ENCODE data around the gene RFWD3.

The RFWD3 gene

GRCh38 chr16:74605746-74606520 lies 60.7 kb downstream of the RFWD3 start:
- WGBS (ENCODE audit: extremely low coverage, insufficient coverage, insufficient read length): no CpG with 5 or more reads among the region's 17 CpGs
- H2BK5ac ChIP-seq (ENCODE audit: low read depth, low read length, poor library complexity): peak overlapping the region; percentile 78
- DNase-seq: no peak

DNA sequence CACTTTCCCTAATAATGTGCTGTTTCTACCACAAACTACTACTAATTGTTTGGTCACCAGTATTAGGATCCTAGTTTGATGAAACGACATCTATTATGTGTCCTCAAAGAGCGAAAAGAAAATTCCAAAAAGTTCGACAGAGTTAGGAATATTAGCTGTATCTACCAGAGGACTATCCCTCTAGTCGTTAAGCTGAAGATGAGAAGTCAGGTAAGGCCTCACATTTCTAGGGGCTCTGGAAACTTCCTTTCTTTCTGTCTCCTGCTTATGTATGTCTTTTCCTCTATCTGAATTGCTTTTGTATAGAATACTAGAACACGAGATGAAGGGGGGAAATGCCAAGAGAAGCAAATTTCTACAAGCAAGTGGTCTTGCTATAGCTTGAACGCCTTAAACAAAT lies 61.3 kb downstream of the RFWD3 start:
- no peak overlapping the region for H4K91ac ChIP-seq (ENCODE audit: low read depth, low read length)
- no peak for DNase-seq
- no peak overlapping the region for H3K23ac ChIP-seq (ENCODE audit: low read length)
- H3K27ac ChIP-seq (ENCODE audit: low read depth, low read length): no peak overlapping the region
- H3K4me3 ChIP-seq (ENCODE audit: low read depth, low read length): no peak overlapping the region
- no peak overlapping the region for H4K8ac ChIP-seq (ENCODE audit: low read depth, low read length)
- no peak overlapping the region for H2BK5ac ChIP-seq (ENCODE audit: low read depth, low read length, poor library complexity)
- H4K12ac ChIP-seq (ENCODE audit: low read depth, low read length): no peak overlapping the region
- no peaks in the 10 kb centered on the region for H3K27me3 ChIP-seq (ENCODE audit: insufficient read depth, low read length)
- H2BK120ac ChIP-seq (ENCODE audit: insufficient read depth, low read length, poor library complexity): no peak overlapping the region
- H3K4ac ChIP-seq (ENCODE audit: low read depth, low read length): peak overlapping the region; percentile 71
- H3K4me2 ChIP-seq (ENCODE audit: low read length): peak overlapping the region; percentile 32
- peaks cover 8% of the 10 kb centered on the region for H3K79me2 ChIP-seq (ENCODE audit: control insufficient read depth, insufficient read depth, low read length, poor library complexity)
- H3K4me1 ChIP-seq (ENCODE audit: control insufficient read depth in 1 of 2, insufficient read depth in 2 of 2, low read length in 2 of 2): peaks cover 6 to 7% of the 10 kb centered on the region in 2 experiments
- H3K79me1 ChIP-seq (ENCODE audit: low read length): peaks cover 8% of the 10 kb centered on the region
- H3K9ac ChIP-seq (ENCODE audit: low read length): no peak overlapping the region
- WGBS (ENCODE audit: extremely low coverage, insufficient coverage, insufficient read length): no CpG with 5 or more reads among the region's 6 CpGs
- no peak overlapping the region for H2BK12ac ChIP-seq (ENCODE audit: low read length)
- no peaks in the 10 kb centered on the region for H3K9me3 ChIP-seq (ENCODE audit: insufficient read depth, low read depth, low read length)
- no peak overlapping the region for H3K18ac ChIP-seq (ENCODE audit: low read length)
- no peak overlapping the region for H3K14ac ChIP-seq (ENCODE audit: low read length)
- no peak overlapping the region for H2AK5ac ChIP-seq (ENCODE audit: low read length)
- no peaks in the 10 kb centered on the region for H3K36me3 ChIP-seq (ENCODE audit: control insufficient read depth in 1 of 2, insufficient read depth in 2 of 2, low read length in 2 of 2)
- H2AFZ ChIP-seq (ENCODE audit: insufficient read depth, low read length, poor library complexity): no peak overlapping the region

More at GRCh38 chr16:74605746-74606520, 60.7 kb downstream of the RFWD3 start:
- Histone ChIP-seq H4K12ac (ENCODE audit: low read depth, low read length) (peak overlapping the region; percentile 23), H3K4ac (ENCODE audit: low read depth, low read length) (peak overlapping the region; percentile 2), H3K27ac (ENCODE audit: low read depth, low read length) (peak overlapping the region; percentile 62), H2BK12ac (ENCODE audit: low read length) (no peak overlapping the region), H3K14ac (ENCODE audit: low read length) (peak overlapping the region; percentile 47), H2AK5ac (ENCODE audit: low read length) (no peak overlapping the region), H3K9ac (ENCODE audit: low read length) (peak overlapping the region; percentile 91), H3K27me3 (ENCODE audit: insufficient read depth, low read length) (no peaks in the 10 kb centered on the region), H3K4me2 (ENCODE audit: low read length) (peak overlapping the region; percentile 68), H4K8ac (ENCODE audit: low read depth, low read length) (peak overlapping the region; percentile 82), H4K91ac (ENCODE audit: low read depth, low read length) (no peak overlapping the region), H3K4me3 (ENCODE audit: low read depth, low read length) (peak overlapping the region; percentile 87), H3K18ac (ENCODE audit: low read length) (peak overlapping the region; percentile 46), H3K23ac (ENCODE audit: low read length) (no peak overlapping the region), H3K4me1 (ENCODE audit: control insufficient read depth in 1 of 2, insufficient read depth in 2 of 2, low read length in 2 of 2) (peaks cover 6 to 7% of the 10 kb centered on the region in 2 experiments), H3K36me3 (ENCODE audit: control insufficient read depth in 1 of 2, insufficient read depth in 2 of 2, low read length in 2 of 2) (no peaks in the 10 kb centered on the region), H2BK120ac (ENCODE audit: insufficient read depth, low read length, poor library complexity) (peak overlapping the region; percentile 14), H3K79me2 (ENCODE audit: control insufficient read depth, insufficient read depth, low read length, poor library complexity) (peaks cover 7% of the 10 kb centered on the region), H2AFZ (ENCODE audit: insufficient read depth, low read length, poor library complexity) (peak overlapping the region; percentile 32), H3K79me1 (ENCODE audit: low read length) (peaks cover 8% of the 10 kb centered on the region), H3K9me3 (ENCODE audit: insufficient read depth, low read depth, low read length) (no peaks in the 10 kb centered on the region)

DNA sequence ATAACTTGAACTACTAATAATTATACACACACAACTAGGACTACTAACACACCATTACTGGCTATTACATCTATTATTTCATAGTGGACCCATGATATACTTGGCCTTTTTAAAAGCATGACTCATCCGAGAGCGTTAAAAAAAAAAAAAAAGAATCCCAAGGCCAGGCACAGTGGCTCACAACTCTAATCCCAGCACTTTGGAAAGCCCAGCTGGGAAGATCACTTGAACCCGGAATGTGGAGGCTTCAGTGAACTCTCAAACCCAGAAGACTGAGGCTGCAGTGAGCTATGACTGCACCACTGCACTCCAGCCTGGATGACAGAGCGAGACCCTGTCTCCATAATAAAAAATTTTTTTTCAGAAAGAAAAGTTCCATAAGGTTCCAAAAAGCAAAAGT lies 62.8 kb downstream of the RFWD3 start:
- Histone ChIP-seq H3K14ac (ENCODE audit: low read length) (no peak overlapping the region), H3K36me3 (ENCODE audit: control insufficient read depth in 1 of 2, insufficient read depth in 2 of 2, low read length in 2 of 2) (no peaks in the 10 kb centered on the region), H4K12ac (ENCODE audit: low read depth, low read length) (no peak overlapping the region), H3K9ac (ENCODE audit: low read length) (no peak overlapping the region), H3K79me2 (ENCODE audit: control insufficient read depth, insufficient read depth, low read length, poor library complexity) (peaks cover 9% of the 10 kb centered on the region), H4K8ac (ENCODE audit: low read depth, low read length) (no peak overlapping the region), H3K27me3 (ENCODE audit: insufficient read depth, low read length) (no peaks in the 10 kb centered on the region), H3K79me1 (ENCODE audit: low read length) (peaks cover 8% of the 10 kb centered on the region), H3K27ac (ENCODE audit: low read depth, low read length) (no peak overlapping the region), H3K4me1 (ENCODE audit: control insufficient read depth in 1 of 2, insufficient read depth in 2 of 2, low read length in 2 of 2) (peaks cover 6 to 7% of the 10 kb centered on the region in 2 experiments), H3K4me3 (ENCODE audit: low read depth, low read length) (no peak overlapping the region), H3K4me2 (ENCODE audit: low read length) (no peak overlapping the region), H2BK120ac (ENCODE audit: insufficient read depth, low read length, poor library complexity) (no peak overlapping the region), H2AK5ac (ENCODE audit: low read length) (no peak overlapping the region), H3K18ac (ENCODE audit: low read length) (no peak overlapping the region), H2BK12ac (ENCODE audit: low read length) (no peak overlapping the region), H2AFZ (ENCODE audit: insufficient read depth, low read length, poor library complexity) (no peak overlapping the region), H4K91ac (ENCODE audit: low read depth, low read length) (no peak overlapping the region), H3K23ac (ENCODE audit: low read length) (no peak overlapping the region), H3K4ac (ENCODE audit: low read depth, low read length) (peak overlapping the region; percentile 84), H3K9me3 (ENCODE audit: insufficient read depth, low read depth, low read length) (no peaks in the 10 kb centered on the region), H2BK5ac (ENCODE audit: low read depth, low read length, poor library complexity) (no peak overlapping the region)
- DNase-seq: peak in 1 of 2 donors; percentile 41
- WGBS (ENCODE audit: extremely low coverage, insufficient coverage, insufficient read length): no CpG with 5 or more reads among the region's 4 CpGs

- Histone ChIP-seq H2AFZ (ENCODE audit: insufficient read depth, low read length, poor library complexity) (no peak overlapping the region), H2BK120ac (ENCODE audit: insufficient read depth, low read length, poor library complexity) (no peak overlapping the region), H3K4ac (ENCODE audit: low read depth, low read length) (no peak overlapping the region), H3K79me1 (ENCODE audit: low read length) (peaks cover 2% of the 10 kb centered on the region), H2BK12ac (ENCODE audit: low read length) (no peak overlapping the region), H3K23ac (ENCODE audit: low read length) (no peak overlapping the region), H3K36me3 (ENCODE audit: control insufficient read depth in 1 of 2, insufficient read depth in 2 of 2, low read length in 2 of 2) (peaks cover 0 to 1% of the 10 kb centered on the region in 2 experiments), H2AK5ac (ENCODE audit: low read length) (no peak overlapping the region), H2BK5ac (ENCODE audit: low read depth, low read length, poor library complexity) (no peak overlapping the region), H3K4me2 (ENCODE audit: low read length) (no peak overlapping the region), H3K27me3 (ENCODE audit: insufficient read depth, low read length) (no peaks in the 10 kb centered on the region), H4K8ac (ENCODE audit: low read depth, low read length) (no peak overlapping the region), H3K18ac (ENCODE audit: low read length) (no peak overlapping the region), H3K4me3 (ENCODE audit: low read depth, low read length) (no peak overlapping the region), H3K9me3 (ENCODE audit: insufficient read depth, low read depth, low read length) (no peaks in the 10 kb centered on the region), H3K9ac (ENCODE audit: low read length) (no peak overlapping the region), H3K4me1 (ENCODE audit: control insufficient read depth in 1 of 2, insufficient read depth in 2 of 2, low read length in 2 of 2) (peaks cover 0 to 3% of the 10 kb centered on the region in 2 experiments), H4K12ac (ENCODE audit: low read depth, low read length) (no peak overlapping the region), H3K14ac (ENCODE audit: low read length) (no peak overlapping the region), H4K91ac (ENCODE audit: low read depth, low read length) (no peak overlapping the region), H3K79me2 (ENCODE audit: control insufficient read depth, insufficient read depth, low read length, poor library complexity) (peaks cover 4% of the 10 kb centered on the region), H3K27ac (ENCODE audit: low read depth, low read length) (no peak overlapping the region)
- no peak for DNase-seq
- no CpG with 5 or more reads among the region's 9 CpGs for WGBS (ENCODE audit: extremely low coverage, insufficient coverage, insufficient read length)
These were observed 65.4 kb downstream of the RFWD3 start for GRCh38 chr16:74601126-74601871.

Data from trophoblast cell (in vitro differentiated cells and primary cell).